Measurements from ENCODE around the gene PIEZO1.
"Not testable (repeated sequence)": the region's sequence is repeated elsewhere in the genome, so short reads cannot be mapped to it uniquely, and the experiment has no call there.

PIEZO1 gene, protein sequence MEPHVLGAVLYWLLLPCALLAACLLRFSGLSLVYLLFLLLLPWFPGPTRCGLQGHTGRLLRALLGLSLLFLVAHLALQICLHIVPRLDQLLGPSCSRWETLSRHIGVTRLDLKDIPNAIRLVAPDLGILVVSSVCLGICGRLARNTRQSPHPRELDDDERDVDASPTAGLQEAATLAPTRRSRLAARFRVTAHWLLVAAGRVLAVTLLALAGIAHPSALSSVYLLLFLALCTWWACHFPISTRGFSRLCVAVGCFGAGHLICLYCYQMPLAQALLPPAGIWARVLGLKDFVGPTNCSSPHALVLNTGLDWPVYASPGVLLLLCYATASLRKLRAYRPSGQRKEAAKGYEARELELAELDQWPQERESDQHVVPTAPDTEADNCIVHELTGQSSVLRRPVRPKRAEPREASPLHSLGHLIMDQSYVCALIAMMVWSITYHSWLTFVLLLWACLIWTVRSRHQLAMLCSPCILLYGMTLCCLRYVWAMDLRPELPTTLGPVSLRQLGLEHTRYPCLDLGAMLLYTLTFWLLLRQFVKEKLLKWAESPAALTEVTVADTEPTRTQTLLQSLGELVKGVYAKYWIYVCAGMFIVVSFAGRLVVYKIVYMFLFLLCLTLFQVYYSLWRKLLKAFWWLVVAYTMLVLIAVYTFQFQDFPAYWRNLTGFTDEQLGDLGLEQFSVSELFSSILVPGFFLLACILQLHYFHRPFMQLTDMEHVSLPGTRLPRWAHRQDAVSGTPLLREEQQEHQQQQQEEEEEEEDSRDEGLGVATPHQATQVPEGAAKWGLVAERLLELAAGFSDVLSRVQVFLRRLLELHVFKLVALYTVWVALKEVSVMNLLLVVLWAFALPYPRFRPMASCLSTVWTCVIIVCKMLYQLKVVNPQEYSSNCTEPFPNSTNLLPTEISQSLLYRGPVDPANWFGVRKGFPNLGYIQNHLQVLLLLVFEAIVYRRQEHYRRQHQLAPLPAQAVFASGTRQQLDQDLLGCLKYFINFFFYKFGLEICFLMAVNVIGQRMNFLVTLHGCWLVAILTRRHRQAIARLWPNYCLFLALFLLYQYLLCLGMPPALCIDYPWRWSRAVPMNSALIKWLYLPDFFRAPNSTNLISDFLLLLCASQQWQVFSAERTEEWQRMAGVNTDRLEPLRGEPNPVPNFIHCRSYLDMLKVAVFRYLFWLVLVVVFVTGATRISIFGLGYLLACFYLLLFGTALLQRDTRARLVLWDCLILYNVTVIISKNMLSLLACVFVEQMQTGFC (N-terminal part only)

DNA sequence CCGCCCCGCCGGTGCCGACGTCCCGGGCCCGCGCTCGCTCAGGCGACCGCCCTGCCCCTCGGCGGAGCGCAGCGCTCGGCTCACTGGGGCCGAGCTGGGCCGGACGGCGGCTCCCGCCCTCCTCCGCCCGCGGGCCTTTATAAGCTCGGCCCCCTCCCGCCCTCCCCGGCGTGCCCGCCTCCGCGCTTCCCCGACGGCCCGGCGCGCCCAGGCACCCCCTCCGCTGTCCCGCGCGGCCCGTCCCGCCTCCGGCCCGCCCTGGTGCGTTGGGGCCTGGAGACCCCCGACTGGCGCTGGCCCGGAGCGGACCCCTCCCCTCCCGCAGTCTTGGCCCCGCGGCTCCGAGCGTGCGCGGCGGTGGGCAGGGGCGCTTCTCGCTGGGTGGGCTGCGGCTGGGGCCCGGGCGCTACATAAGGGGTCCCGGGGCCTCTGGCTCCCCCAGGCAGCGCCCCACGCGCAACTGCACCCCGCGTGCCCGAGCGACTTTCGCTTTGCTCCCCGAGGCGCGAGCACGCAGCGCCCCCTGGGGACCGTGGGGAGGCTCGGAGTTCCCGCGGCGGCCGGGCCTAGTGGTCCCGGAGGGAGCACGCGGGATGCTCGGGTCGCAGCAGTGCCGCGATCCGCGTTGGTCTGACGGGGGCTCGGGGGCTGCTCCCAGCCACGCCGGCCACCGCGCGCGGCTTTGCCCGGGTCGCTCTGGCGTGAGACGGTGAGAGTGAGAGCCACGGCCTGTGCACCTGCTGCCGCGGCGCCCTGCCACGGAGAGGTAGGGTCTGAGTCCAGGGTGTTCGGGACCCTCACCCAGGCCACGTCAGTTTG is at the start of gene PIEZO1:
PIEZO1 (minus strand) TSS at position 115 of the 819 bp plus-strand sequence. CDS start 256 bp downstream, outside the sequence.
- DNase-seq: peak; percentile 9

DNA sequence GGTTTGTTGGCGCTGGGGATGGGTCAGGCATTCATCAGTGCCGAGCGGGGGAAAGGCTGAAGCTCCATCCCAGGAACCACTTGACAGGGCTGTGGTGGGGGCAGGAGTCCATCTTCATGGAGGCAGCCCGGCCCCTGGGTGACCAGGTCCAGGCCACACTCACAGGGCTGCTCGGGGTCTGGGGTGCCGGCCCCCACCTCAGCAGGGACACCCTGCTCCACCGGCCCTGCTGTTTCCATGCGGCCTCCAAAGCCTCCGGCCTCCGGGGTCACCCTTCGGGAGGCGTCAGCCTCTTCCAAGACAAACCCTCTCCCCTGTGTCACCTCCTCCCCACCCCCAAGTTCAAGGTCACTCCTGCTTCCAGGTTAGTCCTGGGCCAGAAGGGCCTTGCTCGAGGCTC is 49.6 kb upstream of the PIEZO1 start:
- no peak for DNase-seq

DNA sequence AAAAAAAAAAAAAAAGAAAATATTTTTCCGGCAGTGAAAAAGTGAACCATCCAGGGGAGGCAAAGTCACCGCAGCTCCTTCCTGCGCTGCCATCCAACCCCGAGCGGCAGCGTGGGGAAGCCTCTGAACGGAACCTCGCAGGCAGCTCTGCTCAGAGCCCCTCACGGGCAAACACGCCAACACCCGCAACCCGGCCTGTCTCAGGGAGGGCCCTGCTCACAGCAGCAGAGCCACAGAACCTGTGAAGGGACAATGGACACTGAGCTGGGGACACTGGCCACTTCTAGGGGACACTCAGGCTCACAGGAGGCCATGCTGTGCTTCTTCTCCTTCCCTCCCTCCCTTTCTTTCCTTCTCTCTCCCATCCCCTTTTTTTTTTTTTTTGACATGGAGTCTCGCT is 48.1 kb upstream of the PIEZO1 start:
- no peak for DNase-seq

DNA sequence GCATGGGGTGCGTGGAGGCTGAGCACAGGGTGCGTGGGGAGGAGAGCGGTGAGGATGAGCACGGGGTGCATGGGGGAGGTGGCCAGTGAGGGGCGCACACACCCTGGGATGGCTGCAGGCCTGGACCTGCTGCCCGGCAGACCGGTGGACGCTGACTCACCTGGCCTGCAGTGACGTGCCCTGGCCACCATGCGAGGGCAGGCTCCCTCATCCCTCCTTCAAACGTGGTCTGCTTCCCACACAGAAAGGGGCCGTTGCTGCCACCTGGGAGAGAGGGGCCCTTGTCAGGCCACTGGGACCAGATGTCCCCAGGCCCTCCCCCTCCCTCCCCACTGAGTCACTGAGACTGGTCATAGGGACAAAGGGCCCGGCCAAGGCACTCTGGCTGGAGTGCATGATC is 46.8 kb upstream of the PIEZO1 start:
- no peak for DNase-seq

DNA sequence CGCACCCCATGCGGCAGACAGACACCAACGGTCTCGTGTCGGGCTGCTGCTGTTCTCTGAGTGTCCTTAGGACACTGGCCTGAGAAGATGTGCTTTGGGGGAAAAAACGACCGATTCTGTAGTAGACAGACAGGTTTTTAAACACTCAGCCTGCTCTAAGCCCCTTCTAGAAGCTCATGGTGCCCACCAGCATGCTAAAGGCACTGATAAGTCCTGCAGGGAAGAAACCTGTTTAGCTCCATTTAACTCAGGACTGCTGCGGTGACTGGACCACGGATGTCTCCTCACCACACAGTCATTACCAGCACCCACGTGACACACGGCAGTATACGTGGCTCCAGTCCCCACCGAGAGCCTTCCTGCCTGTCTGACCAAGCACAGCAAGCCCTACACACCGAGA is 45.8 kb upstream of the PIEZO1 start:
- no peak for DNase-seq

DNA sequence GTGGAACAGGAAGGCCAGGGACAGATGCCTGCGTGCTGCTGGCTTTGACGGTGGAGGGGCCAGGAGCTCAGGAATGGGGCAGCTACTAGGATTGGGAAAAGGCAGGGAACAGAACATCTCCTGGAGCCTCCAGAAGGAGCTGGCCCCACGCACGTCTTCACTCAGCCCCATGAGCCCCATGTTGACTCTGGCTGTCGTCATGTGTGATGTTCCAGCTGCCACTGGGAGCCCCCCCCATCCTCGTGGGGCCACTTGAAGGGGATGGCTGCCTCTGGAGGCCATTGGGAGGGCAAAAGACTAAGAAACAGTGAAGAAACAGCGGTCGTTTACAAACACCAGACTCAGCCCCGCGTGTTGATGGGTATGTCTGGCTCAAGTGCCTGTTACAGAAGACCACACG is 45.2 kb upstream of the PIEZO1 start:
- DNase-seq: no peak

DNA sequence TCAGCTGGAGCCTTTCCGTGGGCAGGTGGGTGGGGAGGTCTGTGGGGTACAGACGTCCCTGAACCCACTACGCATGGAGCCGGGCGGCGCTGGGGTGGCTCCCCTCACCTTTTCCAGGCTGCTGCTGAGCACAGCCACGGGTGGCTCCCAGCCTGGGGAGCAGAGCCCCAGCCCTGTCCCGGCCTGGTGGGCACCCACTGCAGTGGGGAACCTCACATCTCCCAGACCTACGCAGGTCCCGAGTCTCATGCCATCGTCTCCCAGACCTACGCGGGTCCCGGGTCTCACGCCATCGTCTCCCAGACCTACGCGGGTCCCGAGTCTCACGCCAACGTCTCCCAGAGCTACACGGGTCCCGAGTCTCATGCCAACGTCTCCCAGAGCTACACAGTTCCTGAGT is 43.7 kb upstream of the PIEZO1 start:
- no peak for DNase-seq

DNA sequence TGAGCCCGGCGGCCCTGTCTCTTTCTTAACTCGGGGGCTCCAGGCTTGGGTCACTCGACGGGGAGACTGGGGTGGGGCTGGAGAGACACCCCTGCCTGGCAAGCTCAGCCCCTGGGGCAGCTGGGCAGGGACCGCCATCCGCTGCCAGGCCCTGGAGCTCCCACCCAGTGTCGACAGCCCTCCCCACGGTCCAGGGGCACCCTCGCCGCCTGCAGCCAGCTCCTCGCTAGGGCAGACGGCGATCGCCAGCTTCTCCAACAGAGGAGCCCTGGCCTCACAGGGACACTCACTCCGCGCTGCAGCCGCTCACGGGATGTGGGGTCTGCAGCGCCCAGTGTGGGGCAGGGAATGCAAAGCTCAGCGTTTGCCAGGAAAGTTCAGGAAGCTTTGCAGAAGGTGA is 42.7 kb upstream of the PIEZO1 start:
- no peak for DNase-seq

DNA sequence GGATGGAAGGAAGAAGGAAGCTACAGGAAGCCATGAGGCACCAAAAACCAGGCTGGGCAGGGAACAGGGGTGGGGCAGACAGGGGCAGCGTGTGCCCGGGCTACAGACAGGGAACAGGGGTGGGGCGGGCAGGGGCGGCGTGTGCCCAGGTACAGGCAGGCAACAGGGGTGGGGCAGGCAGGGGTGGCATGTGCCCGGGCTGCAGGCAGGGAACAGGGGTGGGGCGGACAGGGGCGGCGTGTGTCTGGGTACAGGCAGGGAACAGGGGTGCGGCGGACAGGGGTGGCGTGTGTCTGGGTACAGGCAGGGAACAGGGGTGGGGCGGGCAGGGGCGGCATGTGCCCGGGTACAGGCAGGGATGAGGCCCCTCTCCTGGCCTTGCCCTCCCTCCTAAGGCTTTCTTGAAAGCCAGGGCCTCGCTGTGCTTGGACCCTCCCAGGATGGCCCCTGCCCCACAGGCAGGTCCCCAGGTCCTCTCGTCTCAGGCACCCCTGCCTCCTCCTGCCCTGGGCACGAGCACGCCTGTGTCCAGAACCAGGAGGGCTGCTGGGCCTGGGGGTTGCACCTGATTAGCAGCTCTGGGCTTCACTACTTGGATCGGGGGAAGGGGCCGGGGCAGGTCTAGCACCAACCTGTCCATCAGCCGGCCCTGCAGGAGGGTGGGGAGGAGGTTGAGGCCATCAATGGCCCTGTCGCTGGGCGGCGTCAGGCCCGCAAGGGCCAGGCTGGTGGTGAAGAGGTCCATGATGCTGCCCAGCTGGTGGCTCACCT is 41.2 kb upstream of the PIEZO1 start:
- DNase-seq: no peak

DNA sequence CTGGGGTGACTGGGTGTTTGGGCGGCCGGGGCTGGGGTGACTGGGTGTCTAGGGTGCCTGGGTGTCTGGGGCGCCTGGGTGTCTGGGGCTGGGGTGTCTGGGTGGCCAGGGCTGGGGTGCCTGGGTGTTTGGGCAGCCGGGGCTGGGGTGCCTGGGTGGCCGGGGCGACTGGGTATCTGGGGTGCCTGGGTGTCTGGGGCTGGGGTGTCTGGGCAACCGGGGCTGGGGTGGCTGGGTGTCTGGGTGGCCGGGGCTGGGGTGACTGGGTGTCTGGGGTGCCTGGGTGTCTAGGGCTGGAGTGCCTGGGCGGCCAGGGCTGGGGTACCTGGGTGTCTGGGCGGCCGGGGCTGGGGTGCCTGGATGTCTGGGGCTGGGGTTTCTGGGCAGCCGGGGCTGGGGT is 40.1 kb upstream of the PIEZO1 start:
- no peak for DNase-seq

DNA sequence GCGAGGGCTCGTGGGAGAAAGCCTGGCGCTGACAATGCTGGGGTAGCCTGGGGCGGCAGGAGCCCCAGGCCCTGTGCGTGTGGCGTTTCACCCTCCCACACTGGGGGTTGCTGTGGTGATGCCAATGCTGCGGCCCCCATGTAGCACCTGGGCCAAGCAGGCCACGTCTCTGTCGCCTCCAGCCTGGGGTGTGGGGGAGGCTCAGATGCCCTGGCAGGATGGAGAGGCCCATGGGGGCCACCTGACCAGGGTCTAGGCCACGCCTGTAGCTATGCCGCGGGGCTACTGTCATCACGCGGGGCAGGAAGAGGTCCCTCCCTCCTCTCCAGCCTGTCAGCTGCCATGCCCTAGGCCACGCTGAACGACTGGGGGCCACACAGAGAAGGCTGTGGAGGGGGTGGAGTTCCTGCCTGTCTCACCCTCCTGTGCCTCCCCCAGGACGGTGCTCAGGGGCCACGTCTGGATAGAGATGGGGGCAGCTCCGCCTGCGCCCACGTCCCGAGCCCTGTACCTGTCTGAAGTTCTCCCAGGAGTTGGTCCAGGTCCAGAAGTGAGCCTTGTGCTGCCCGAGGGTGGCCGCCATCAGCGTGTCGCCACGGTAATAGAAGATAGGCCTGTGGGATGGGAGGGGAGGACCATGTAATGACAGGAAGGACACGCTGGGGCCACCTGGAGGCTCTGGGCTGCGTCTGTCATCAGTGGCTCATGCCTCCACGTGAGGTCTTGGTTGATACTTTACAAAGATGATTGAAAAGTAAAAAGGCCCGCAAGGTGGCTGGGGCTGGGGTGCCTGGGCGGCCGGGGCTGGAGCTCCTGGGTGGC is 39.4 kb upstream of the PIEZO1 start:
- no peak for DNase-seq

DNA sequence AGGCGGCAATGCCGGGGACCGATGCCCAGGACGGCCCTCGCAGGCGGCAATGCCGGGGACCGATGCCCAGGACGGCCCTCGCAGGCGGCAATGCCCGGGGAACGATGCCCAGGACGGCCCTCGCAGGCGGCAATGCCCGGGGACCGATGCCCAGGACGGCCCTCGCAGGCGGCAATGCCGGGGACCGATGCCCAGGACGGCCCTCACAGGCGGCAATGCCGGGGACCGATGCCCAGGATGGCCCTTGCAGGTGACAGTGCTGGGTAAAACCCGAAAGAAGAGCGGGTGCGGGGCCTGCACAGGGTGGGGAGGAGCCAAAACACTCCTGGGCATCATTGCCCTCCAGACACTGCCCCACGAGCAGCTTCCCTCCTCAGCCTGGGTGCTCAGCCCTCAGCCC is 38.6 kb upstream of the PIEZO1 start:
- DNase-seq: not testable (repeated sequence)

DNA sequence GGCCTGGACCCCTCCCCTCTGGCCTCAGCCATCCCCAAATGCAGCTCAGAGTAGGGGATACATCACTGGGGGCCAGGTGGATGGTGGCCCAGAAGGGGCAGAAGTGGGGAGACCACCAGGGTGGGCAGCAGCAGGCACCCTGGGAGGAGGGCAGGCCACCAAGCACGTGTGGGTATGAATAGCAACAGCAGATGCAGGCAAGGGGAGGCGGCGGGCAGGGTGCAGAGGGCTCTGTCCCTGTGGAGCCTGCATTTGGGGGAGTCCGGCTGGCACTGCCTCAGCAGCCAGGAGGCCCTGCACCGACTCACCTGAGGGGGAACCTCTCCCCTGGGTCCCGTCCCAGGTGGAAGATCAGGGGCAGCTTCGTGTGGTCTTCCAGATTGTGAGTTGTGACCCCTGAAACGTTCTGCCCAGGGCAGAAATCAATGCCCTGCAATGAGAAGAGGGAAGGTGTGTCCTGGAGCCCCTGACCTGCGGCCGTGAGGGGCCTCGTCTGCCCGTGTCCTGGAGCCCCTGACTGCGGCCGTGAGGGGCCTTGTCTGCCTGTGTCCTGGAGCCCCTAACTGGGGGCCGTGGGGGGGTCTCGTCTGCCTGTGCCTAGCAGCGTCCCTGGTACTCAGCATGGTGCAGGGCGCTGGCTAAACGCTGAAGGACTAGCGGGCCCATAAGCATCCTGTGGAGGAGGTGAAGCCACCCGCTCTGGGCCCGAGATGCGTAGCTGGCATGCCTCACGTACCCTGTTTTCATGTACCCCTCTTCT is 37.4 kb upstream of the PIEZO1 start:
- DNase-seq: no peak

DNA sequence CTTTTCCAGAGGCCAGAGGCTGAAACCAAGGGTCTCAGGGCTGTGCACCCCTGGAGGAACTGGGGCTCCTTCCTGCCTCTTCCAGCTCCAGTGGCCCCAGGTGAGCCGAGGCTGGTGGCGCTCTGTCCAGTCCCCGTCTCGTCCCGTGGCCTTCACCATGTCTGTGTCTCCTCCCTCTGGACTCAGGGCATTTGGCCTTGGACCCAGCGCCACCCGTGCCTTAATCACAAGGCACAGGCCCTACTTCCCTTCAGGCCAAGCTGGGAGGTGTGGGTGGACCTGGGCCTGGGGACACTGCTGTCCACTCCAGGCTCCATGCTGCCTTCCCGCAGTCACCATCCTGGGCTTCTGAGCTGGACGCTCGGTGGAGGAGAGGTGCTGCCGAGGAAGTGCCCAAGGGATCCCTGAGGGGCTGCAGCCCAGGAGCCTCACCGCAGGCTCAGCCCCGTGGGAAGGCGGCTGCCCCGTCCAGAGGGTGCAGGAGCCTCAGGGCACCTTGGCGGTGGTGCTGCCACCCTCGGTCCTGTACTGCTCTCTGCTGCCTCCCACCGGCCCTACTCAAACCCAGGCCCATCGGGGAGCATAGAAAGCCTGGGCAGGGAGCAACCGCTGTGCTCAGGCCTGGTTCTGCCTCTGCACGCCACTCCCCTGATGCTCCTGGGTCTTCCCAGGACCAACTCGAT is 36.3 kb upstream of the PIEZO1 start:
- no peak for DNase-seq

DNA sequence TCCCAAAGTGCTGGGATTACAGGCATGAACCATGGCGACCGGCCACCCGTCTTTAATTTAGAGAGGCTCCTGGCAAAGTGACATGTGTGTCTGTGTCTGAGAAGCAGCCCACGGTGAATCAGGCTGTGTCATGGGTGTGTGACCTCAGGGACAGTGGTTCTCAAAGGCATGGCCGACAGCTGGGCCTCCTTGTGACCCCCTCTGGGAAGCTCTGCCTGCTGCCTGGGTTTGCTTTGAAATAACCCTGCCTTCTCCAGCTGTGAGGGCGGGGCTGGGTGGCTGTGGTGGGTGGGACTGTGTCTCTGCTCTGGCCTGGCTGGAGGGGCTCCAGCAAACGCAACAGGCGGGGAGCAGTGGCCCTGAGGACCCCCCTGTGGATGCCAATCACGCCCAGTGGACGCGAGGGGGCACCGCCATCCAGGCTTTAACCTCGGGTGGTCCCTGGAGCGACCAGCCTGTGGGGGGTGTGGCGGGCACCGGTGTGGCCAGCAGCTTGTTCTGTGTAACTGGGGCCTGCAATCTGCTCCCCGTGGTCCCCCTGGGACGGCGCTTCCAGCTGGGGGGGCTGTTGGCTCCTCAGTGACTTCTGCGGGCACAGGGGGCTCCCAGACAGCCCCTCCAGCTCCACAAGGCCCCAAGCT is 35.5 kb upstream of the PIEZO1 start:
- DNase-seq: no peak

DNA sequence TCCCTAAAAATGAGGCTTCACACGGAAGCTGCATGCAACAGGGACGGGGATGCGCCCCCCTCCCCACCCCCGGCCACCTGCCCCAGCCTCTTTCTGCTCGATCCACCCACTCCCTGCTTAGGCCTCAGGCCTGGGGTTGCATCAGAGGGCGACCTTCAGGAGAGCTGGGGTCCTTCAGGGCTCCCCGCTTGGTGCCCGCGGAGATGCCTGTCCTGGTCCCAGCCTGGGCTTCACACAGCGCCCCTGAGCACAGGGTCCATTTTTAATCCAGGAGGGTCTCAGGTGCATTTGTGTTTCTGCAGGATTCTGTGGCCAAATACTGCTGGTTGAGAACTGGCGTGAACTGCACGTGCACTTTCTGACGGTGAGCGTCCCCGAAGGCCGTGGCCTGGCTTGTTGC is 34.1 kb upstream of the PIEZO1 start:
- no peak for DNase-seq

DNA sequence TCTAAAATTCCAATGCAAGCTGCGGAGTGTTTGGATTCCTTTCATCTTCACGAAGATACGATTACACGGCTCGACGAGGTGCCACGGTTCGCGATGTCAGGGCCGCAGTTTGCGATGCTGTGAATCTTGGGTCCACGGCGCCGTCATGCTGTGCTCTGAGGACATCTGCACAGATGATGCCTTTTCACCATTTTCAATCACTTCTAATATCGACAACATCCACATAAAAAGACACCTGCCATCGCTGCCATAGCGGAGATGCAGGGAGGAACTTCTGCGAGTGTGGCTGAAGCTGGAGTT is 33.5 kb upstream of the PIEZO1 start:
- no peak for DNase-seq

DNA sequence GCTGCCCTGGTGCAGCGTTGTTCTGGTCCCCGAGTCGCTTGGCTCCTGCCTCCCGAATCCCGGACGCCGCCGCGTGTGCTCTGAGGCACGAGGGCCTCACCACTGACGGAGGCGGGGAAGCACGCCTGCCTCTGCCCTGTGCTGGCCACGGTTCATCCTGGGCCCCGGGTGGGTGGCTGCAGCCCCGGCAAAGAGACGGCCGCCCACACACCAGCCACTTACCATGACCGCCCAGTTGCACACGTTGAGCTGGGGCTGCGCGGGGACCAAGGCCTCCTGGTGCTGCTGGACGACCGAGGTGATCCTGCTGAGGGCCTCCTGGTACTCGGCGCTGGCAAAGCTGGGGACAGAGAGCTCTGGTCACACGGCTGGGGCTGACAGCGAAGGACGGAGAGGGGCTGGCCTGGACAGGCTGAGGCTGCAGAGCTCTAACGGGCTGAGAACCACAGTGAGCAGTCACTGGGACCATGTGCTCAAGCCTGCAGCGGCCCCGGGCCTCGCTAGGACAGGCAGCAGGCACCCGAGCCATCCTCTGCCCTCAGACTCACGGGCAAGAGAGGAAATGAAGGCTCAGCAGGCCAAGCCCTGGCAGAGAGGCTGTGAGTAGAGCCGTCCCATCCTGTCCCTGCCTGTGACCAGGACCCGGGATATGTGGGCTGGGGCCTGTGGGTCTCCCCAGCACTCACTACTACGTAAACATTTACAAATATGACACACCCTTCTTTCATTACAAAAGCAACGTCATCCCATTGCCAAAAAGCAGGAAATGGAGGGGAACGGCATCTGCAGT is 33.0 kb upstream of the PIEZO1 start:
- DNase-seq: no peak
